GM21576 (cell line): ENCODE results near the gene OR2B6.
"Not testable (repeated sequence)": the region's sequence is repeated elsewhere in the genome, so short reads cannot be mapped to it uniquely, and the experiment has no call there.

Experiments used
- ATAC-seq: cut with Tn5 transposase; IDR thresholded peaks from one replicate; pipeline ENCODE4 v1.9.1; 2021; ENCODE audit warnings: mild to moderate bottlenecking, moderate library complexity; ENCODE audit not compliant: unreplicated experiment

The OR2B6 gene

GRCh38 chr6:27956941-27957340 is at the start of gene OR2B6:
TSS of gene OR2B6 (plus strand) at chr6:27957241. CDS start at chr6:27957241, 0 bp downstream.
- no peak for ATAC-seq

GRCh38 chr6:27908017-27908416 is 49.0 kb upstream of the OR2B6 start:
- no peak for ATAC-seq

- no peak for ATAC-seq
These were observed 45.0 kb upstream of the OR2B6 start, which contains the start of gene OR2B2 for GRCh38 chr6:27911956-27912446. TSS of gene OR2B2 (minus strand) at chr6:27912396. CDS start at chr6:27912319, 77 bp downstream.

GRCh38 chr6:27922949-27923348 is 34.1 kb upstream of the OR2B6 start:
- no peak for ATAC-seq

- ATAC-seq: no peak
These were observed 32.9 kb upstream of the OR2B6 start for GRCh38 chr6:27924179-27924578.

GRCh38 chr6:27928041-27928440 is 29.0 kb upstream of the OR2B6 start:
- ATAC-seq: not testable (repeated sequence)

- not testable (repeated sequence) for ATAC-seq
These were observed 27.1 kb upstream of the OR2B6 start for GRCh38 chr6:27929930-27930329.

GRCh38 chr6:27931209-27931608 is 25.8 kb upstream of the OR2B6 start:
- ATAC-seq: no peak

- no peak for ATAC-seq
These were observed 16.3 kb upstream of the OR2B6 start for GRCh38 chr6:27940766-27941165.

- ATAC-seq: not testable (repeated sequence)
These were observed 14.0 kb upstream of the OR2B6 start for GRCh38 chr6:27943072-27943471.

GRCh38 chr6:27948237-27948636 is 8.8 kb upstream of the OR2B6 start:
- ATAC-seq: no peak

- no peak for ATAC-seq
These were observed 6.0 kb upstream of the OR2B6 start for GRCh38 chr6:27951040-27951439.

GRCh38 chr6:27957516-27957915 is 475 bp downstream of the OR2B6 start:
- ATAC-seq: no peak

GRCh38 chr6:27962506-27962905 is 5.5 kb downstream of the OR2B6 start:
- ATAC-seq: no peak

- no peak for ATAC-seq
These were observed 9.0 kb downstream of the OR2B6 start for GRCh38 chr6:27966044-27966443.

GRCh38 chr6:27966816-27967426 is 9.9 kb downstream of the OR2B6 start:
- ATAC-seq: no peak

GRCh38 chr6:27970444-27970843 is 13.4 kb downstream of the OR2B6 start:
- ATAC-seq: no peak

- no peak for ATAC-seq
These were observed 15.7 kb downstream of the OR2B6 start for GRCh38 chr6:27972750-27973149.

- no peak for ATAC-seq
These were observed 20.3 kb downstream of the OR2B6 start for GRCh38 chr6:27977387-27977786.

- ATAC-seq: no peak
These were observed 21.7 kb downstream of the OR2B6 start for GRCh38 chr6:27978705-27979104.

GRCh38 chr6:27980111-27980510 is 23.1 kb downstream of the OR2B6 start:
- ATAC-seq: no peak

GRCh38 chr6:27986928-27987725 is 30.1 kb downstream of the OR2B6 start:
- ATAC-seq: no peak
